ENCODE data around the gene C22orf23.
"Not testable (repeated sequence)": the region's sequence is repeated elsewhere in the genome, so short reads cannot be mapped to it uniquely, and the experiment has no call there.

DNA sequence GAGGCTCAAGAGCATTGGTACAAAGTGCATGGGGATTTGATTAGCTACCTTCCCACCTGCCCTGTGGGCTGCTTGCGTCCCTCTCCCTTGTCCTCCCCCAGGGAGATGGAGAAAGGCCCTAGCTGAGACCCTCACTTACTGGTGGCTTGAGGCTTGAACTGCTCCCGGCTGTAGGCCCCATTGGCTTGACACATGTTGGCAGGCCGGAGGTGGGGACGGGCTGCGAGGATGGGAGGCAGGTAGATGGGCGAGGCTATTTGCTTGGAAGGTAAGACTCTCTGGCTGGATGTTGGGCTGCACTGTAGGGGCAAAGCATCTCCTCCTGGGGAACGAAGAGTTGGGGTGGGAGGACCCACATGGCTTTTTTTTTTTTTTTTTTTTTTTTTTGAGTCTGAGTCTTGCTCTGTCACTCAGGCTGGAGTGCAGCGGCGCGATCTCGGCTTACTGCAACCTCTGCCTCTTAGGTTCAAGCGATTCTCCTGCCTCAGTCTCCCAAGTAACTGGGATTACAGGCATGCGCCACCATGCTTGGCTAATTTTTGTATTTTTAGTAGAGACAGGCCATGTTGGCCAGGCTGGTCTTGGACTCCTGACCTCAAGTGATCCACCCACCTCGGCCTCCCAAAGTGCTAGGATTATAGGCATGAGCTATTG, 6.1 kb downstream of the C22orf23 start:
- TF ChIP-seq FOXM1 (IDR thresholded peaks at IDR 0.05; ENCODE audit: borderline replicate concordance); FOXK2 (IDR thresholded peaks at IDR 0.05); BHLHE40 (IDR thresholded peaks at IDR 0.05; ENCODE audit: borderline replicate concordance); NFRKB (IDR thresholded peaks at IDR 0.05); HDGF (IDR thresholded peaks at IDR 0.05; ENCODE audit: borderline replicate concordance); SUZ12 (IDR thresholded peaks at IDR 0.05); ELF4 (IDR thresholded peaks at IDR 0.05); FOXA1 (IDR thresholded peaks at IDR 0.05); TARDBP (IDR thresholded peaks at IDR 0.05); CTBP1 (IDR thresholded peaks at IDR 0.05; ENCODE audit: borderline replicate concordance): not testable (repeated sequence)

Measured in HEK293T (cell line).